LNCAP (cell line): Measurements from ENCODE around the gene CNTN4.

Experiments
- TF ChIP-seq, protein P1 (sequence below): fragments of 450-650 bp; IDR thresholded peaks from 2 replicates; pipeline ENCODE4 v1.5.1; 2017; ENCODE audit warnings: mild to moderate bottlenecking

Gene CNTN4

DNA sequence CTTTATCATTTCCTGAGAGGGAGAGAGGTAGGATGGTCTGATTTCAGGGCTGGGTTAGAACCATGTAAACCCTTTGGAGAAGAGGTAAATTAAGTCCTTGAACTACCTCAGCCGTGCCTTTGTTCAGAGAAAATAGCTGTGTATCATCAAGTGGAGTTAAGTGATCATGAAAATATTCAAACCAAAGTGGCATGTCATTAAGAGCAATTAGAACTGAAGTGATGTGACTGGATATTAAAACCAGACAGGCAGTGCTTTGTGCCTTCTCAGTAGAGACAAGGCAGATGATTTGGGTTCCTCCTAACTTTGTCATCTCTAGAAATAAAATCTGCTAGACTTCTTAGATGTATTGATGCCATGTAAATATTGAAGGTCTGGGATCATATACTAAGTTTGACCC, 840.0 kb downstream of the CNTN4 start:
- TF ChIP-seq, protein P1, sequence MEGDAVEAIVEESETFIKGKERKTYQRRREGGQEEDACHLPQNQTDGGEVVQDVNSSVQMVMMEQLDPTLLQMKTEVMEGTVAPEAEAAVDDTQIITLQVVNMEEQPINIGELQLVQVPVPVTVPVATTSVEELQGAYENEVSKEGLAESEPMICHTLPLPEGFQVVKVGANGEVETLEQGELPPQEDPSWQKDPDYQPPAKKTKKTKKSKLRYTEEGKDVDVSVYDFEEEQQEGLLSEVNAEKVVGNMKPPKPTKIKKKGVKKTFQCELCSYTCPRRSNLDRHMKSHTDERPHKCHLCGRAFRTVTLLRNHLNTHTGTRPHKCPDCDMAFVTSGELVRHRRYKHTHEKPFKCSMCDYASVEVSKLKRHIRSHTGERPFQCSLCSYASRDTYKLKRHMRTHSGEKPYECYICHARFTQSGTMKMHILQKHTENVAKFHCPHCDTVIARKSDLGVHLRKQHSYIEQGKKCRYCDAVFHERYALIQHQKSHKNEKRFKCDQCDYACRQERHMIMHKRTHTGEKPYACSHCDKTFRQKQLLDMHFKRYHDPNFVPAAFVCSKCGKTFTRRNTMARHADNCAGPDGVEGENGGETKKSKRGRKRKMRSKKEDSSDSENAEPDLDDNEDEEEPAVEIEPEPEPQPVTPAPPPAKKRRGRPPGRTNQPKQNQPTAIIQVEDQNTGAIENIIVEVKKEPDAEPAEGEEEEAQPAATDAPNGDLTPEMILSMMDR = no peak

- TF ChIP-seq, protein P1 = no peak
Observed at GRCh38 chr3:2940062-2940461, 841.4 kb downstream of the CNTN4 start.

GRCh38 chr3:2944628-2945027, 846.0 kb downstream of the CNTN4 start:
- TF ChIP-seq, protein P1 = no peak

DNA sequence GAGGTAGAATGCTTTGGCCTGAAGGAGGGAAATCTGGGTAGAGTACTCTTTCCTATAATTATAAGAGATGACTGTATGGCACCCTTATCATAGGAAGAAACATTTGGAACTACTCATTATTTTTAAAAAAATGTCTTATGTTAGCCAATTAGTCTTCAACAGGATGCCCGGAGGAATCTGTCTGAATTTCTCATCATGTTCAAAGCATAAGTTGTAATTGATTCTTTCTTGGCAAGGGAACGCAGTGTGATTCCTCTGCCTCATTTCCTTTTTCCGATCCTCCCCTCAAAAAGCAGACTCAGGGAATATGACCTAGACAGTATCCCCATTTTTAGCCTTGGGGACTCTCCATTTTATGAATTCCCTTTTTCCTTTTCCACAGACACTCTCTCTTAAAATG, 846.5 kb downstream of the CNTN4 start:
- TF ChIP-seq, protein P1 = no peak

DNA sequence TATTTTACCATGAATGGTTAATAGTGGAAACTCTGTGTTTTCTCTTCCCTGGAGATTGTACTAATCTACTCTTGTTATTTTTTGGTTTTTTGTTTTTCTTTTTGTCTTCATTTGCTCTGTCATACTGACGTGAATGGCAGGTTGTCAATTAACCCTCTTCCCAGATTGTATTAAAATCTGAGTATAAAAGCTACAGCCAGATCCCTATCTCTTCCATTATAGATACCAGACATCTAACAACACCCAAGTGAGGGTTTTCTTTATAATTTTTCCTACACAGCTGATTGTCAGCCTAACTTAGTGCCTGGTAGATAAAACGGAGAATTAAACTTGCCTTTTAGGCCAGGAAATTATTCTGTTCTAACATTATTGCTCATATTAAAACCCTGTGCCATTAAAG, 848.9 kb downstream of the CNTN4 start:
- TF ChIP-seq, protein P1 = no peak

DNA sequence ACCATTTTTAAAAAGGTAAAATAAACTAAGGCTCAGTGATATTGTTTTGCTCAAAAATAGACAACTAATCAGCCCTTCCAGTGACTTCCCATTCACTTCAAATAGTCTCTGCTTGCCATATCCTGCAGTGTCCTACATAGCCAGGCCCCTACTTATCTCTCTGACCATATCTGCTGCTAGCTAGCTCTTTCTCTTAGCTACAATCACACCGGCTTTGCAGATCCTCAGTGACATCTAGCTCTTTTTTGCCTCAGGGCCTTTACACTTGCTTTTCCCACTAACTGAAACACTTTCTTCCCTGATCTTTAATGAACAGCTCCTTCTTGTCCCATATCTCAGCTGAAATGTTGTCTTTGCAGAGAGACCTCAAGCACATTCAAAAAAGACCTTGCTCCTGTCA, 850.2 kb downstream of the CNTN4 start:
- TF ChIP-seq, protein P1 = no peak

DNA sequence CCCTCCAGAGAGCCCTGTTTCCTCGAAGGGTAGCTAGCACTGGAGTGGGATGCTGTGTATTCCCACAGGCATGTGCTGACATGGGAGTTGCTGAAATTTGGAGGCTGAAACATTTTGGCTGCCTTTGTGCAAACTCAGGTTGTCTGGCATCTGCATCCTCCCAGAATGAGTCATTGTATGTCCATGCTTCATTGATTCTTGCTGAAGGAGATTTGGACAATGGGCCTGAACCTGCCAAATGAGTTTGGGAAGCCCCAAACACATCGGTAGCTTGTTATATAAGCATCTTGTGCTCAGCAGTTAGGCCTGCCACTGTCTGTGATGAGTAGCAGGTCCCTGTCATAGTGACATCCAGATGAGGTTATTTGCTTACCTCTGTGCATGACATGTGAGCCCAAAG, 851.5 kb downstream of the CNTN4 start:
- TF ChIP-seq, protein P1 = no peak

DNA sequence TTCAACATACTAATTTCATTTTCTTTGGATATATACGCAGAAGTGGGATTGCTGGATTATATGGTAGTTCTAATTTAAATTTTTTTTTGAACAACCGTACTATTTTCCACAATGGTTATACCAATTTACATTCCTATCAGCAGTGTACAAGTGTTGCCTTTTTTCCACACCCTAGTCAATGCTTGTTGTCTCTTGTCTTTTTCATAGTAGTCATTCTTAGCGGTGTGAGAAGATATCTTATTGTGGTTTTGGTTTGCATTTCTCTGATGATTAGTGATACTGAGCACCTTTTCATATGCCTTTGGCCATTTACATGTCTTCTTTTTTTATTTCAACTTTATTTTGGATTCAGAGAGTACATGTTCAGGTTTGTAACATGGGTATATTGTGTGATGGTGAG, 858.4 kb downstream of the CNTN4 start:
- TF ChIP-seq, protein P1 = no peak
